HG03432 (cell line): ENCODE measurements around the gene ARHGEF10L.

Source experiments
- ATAC-seq: cut with Tn5 transposase; IDR thresholded peaks from one replicate; pipeline ENCODE4 v1.9.1; 2021; ENCODE audit warnings: mild to moderate bottlenecking, moderate library complexity; ENCODE audit not compliant: unreplicated experiment

Gene ARHGEF10L

GRCh38 chr1:17546946-17547670, 7.6 kb downstream of the ARHGEF10L start:
- no peak for ATAC-seq

GRCh38 chr1:17549384-17549783, 9.9 kb downstream of the ARHGEF10L start:
- ATAC-seq: no peak

GRCh38 chr1:17550729-17551584, 11.5 kb downstream of the ARHGEF10L start:
- no peak for ATAC-seq

GRCh38 chr1:17551755-17552234, 12.3 kb downstream of the ARHGEF10L start:
- no peak for ATAC-seq

- no peak for ATAC-seq
Measured at GRCh38 chr1:17553975-17554700, 14.6 kb downstream of the ARHGEF10L start.

- no peak for ATAC-seq
Measured at GRCh38 chr1:17554954-17555353, 15.5 kb downstream of the ARHGEF10L start.

- ATAC-seq: no peak
Measured at GRCh38 chr1:17557986-17558385, 18.5 kb downstream of the ARHGEF10L start.

GRCh38 chr1:17558541-17558940, 19.0 kb downstream of the ARHGEF10L start:
- no peak for ATAC-seq

GRCh38 chr1:17558954-17559614, 19.6 kb downstream of the ARHGEF10L start:
- ATAC-seq: no peak

GRCh38 chr1:17559615-17560419, 20.3 kb downstream of the ARHGEF10L start:
- no peak for ATAC-seq

GRCh38 chr1:17561247-17561548, 21.7 kb downstream of the ARHGEF10L start:
- no peak for ATAC-seq

- ATAC-seq: no peak
Measured at GRCh38 chr1:17561561-17561985, 22.1 kb downstream of the ARHGEF10L start.

- ATAC-seq: no peak
Measured at GRCh38 chr1:17562375-17562774, 22.9 kb downstream of the ARHGEF10L start.

- no peak for ATAC-seq
Measured at GRCh38 chr1:17563494-17564281, 24.2 kb downstream of the ARHGEF10L start.

- ATAC-seq: no peak
Measured at GRCh38 chr1:17564458-17565393, 25.2 kb downstream of the ARHGEF10L start.

GRCh38 chr1:17565461-17566252, 26.2 kb downstream of the ARHGEF10L start:
- ATAC-seq: no peak

GRCh38 chr1:17566417-17566816, 26.9 kb downstream of the ARHGEF10L start:
- ATAC-seq: no peak
